Measurements from ENCODE around the gene ATXN7L1. TPM values are rescaled to one million over a fixed set of nuclear protein-coding genes. Genes with fewer than 3 reads are reported as not detected.
A peak's percentile ranks its signal among the peaks of the same experiment; 100 is the strongest.

The ATXN7L1 gene
- total and polyA plus RNA-seq, 2 donors = 7.2 to 7.8 TPM

DNA sequence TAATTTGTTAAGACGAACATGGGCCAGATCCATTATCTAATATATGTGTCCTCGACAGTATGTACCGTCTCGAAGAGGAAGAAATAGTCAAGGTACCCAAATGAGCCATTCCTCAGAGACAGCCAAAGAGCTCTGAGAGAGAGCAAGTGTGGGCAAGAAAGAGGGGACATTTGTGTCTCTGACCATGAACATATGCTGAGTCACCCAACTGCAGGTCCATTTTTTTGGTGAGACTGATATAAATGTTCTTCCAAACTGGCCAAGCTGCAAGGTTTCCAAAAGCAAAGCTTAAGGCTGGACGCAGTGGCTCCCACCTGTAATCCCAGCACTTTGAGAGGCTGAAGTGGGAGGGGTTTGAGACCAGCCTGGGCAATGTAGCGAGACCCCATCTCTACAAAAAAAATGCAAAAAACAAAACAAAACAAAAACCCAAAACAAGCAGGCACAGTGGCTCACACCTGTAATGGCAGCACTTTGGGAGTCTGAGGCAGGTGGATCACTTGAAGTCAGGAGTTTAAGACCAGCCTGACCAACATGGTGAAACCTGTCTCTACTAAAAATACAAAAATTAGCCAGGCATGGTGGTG lies 26.0 kb upstream of the ATXN7L1 start:
- DNase-seq (ENCODE audit: low read depth in 6 of 9, low spot score in 9 of 9) = no peak
- 97% methylated on average over 6 of the region's 6 CpGs for WGBS
- Histone ChIP-seq H3K4me3 (ENCODE audit: low read length in 2 of 2) (no peak overlapping the region), H3K27me3 (ENCODE audit: control insufficient read depth in 2 of 2, insufficient read depth in 1 of 2, low read length in 1 of 2) (peaks cover 0 to 2% of the 10 kb centered on the region in 2 donors), H3K27ac (ENCODE audit: low read depth in 1 of 2, low read length in 1 of 2) (no peak overlapping the region), H3K36me3 (ENCODE audit: control insufficient read depth in 2 of 2, insufficient read depth in 2 of 2, low read length in 1 of 2) (no peaks in the 10 kb centered on the region), H3K9me3 (ENCODE audit: control insufficient read depth in 2 of 2, insufficient read depth in 1 of 2, low read length in 1 of 2) (no peaks in the 10 kb centered on the region), H3K4me1 (ENCODE audit: control insufficient read depth in 2 of 2, insufficient read depth in 2 of 2, low read length in 2 of 2) (no peaks in the 10 kb centered on the region)

DNA sequence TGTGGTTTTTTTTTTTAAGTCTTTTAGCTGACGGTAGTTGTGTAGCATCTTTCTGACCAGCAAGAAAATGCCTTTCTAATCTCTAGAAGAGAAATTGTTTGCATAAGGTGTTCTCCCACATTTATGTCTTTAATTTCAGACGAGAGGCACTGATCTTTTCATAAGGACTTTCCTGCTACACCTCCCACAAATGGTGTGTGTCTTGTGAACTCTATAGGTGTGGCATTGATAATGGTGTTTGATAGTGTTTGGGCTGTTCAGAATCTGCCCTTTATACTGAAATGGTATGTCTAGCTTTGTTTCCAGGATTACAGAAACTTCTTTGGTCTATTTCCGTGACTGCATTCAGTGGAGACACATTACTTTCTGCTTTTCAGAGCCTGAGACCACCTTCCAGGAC lies 21.6 kb upstream of the ATXN7L1 start:
- Histone ChIP-seq H3K36me3 (ENCODE audit: control insufficient read depth in 2 of 2, insufficient read depth in 2 of 2, low read length in 1 of 2) (no peaks in the 10 kb centered on the region), H3K27ac (ENCODE audit: low read depth in 1 of 2, low read length in 1 of 2) (no peak overlapping the region), H3K4me3 (ENCODE audit: low read length in 2 of 2) (no peak overlapping the region), H3K27me3 (ENCODE audit: control insufficient read depth in 2 of 2, insufficient read depth in 1 of 2, low read length in 1 of 2) (no peaks in the 10 kb centered on the region), H3K9me3 (ENCODE audit: control insufficient read depth in 2 of 2, insufficient read depth in 1 of 2, low read length in 1 of 2) (no peaks in the 10 kb centered on the region), H3K4me1 (ENCODE audit: control insufficient read depth in 2 of 2, insufficient read depth in 2 of 2, low read length in 2 of 2) (no peaks in the 10 kb centered on the region)
- no peak for DNase-seq (ENCODE audit: low read depth in 6 of 9, low spot score in 9 of 9)
- 94% methylated on average over 3 of the region's 3 CpGs for whole genome bisulfite sequencing

DNA sequence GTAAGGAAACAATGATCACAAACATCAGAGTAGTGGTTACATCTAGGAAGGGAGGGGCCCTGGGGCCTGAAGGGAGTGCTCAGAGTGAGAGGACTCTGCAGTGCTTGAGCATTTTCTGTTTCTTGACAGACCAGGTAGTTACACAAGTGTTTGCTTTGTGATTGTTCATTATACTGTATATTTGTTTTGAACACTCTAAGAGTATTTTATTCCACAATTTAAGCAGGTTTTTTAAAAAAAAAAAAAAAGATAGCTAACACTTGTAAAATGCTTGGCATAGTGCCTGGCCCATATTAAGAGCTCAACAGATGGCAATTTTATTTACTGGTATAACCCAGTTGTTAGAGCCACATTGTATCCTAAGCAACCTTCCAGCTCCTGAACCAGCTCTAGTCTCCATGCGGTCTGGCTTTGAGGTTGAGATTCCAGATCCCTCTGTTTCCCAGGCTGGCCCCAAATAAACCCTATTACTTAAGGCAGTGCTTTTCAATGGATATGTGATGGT lies 20.1 kb upstream of the ATXN7L1 start:
- 97% methylated on average over 1 of the region's 1 CpG for WGBS
- no peak for DNase-seq (ENCODE audit: low read depth in 6 of 9, low spot score in 9 of 9)
- H3K4me3 ChIP-seq (ENCODE audit: low read length in 2 of 2) = no peak overlapping the region
- H3K9me3 ChIP-seq (ENCODE audit: control insufficient read depth in 2 of 2, insufficient read depth in 1 of 2, low read length in 1 of 2) = no peaks in the 10 kb centered on the region
- H3K36me3 ChIP-seq (ENCODE audit: control insufficient read depth in 2 of 2, insufficient read depth in 2 of 2, low read length in 1 of 2) = no peaks in the 10 kb centered on the region
- no peaks in the 10 kb centered on the region for H3K27me3 ChIP-seq (ENCODE audit: control insufficient read depth in 2 of 2, insufficient read depth in 1 of 2, low read length in 1 of 2)
- H3K27ac ChIP-seq (ENCODE audit: low read depth in 1 of 2, low read length in 1 of 2) = no peak overlapping the region
- H3K4me1 ChIP-seq (ENCODE audit: control insufficient read depth in 2 of 2, insufficient read depth in 2 of 2, low read length in 2 of 2) = no peaks in the 10 kb centered on the region

DNA sequence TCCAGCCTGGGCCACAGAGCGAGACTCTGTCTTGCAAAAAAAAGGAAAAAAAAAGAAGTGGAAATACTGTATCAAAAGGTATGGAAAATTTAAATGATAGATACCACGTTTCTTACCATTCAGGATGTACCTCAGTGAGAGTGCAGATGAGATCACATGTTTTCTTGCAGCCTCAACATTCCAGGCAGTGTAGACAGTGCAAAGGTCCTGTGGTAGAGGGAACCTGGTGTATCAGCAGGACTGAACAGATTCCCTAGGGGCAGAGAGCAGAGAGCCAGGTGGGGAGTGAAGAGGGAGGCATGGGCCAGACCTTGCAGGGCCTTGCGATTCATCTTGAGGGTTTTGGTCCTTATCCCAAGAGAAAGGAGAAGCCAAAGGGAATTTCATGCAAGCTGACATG lies 17.7 kb upstream of the ATXN7L1 start:
- H3K27ac ChIP-seq (ENCODE audit: low read depth in 1 of 2, low read length in 1 of 2) = no peak overlapping the region
- no peak overlapping the region for H3K4me3 ChIP-seq (ENCODE audit: low read length in 2 of 2)
- no peaks in the 10 kb centered on the region for H3K27me3 ChIP-seq (ENCODE audit: control insufficient read depth in 2 of 2, insufficient read depth in 1 of 2, low read length in 1 of 2)
- DNase-seq (ENCODE audit: low read depth in 6 of 9, low spot score in 9 of 9) = no peak
- no peaks in the 10 kb centered on the region for H3K9me3 ChIP-seq (ENCODE audit: control insufficient read depth in 2 of 2, insufficient read depth in 1 of 2, low read length in 1 of 2)
- no peaks in the 10 kb centered on the region for H3K36me3 ChIP-seq (ENCODE audit: control insufficient read depth in 2 of 2, insufficient read depth in 2 of 2, low read length in 1 of 2)
- 94% methylated on average over 3 of the region's 3 CpGs for WGBS
- peaks cover 0 to 4% of the 10 kb centered on the region in 2 donors for H3K4me1 ChIP-seq (ENCODE audit: control insufficient read depth in 2 of 2, insufficient read depth in 2 of 2, low read length in 2 of 2)

- Histone ChIP-seq H3K4me3 (ENCODE audit: low read length in 2 of 2) (no peak overlapping the region), H3K4me1 (ENCODE audit: control insufficient read depth in 2 of 2, insufficient read depth in 2 of 2, low read length in 2 of 2) (peaks cover 0 to 4% of the 10 kb centered on the region in 2 donors), H3K27me3 (ENCODE audit: control insufficient read depth in 2 of 2, insufficient read depth in 1 of 2, low read length in 1 of 2) (no peaks in the 10 kb centered on the region), H3K36me3 (ENCODE audit: control insufficient read depth in 2 of 2, insufficient read depth in 2 of 2, low read length in 1 of 2) (no peaks in the 10 kb centered on the region), H3K27ac (ENCODE audit: low read depth in 1 of 2, low read length in 1 of 2) (no peak overlapping the region), H3K9me3 (ENCODE audit: control insufficient read depth in 2 of 2, insufficient read depth in 1 of 2, low read length in 1 of 2) (no peaks in the 10 kb centered on the region)
- no peak for DNase-seq (ENCODE audit: low read depth in 6 of 9, low spot score in 9 of 9)
- 96% methylated on average over 2 of the region's 2 CpGs for WGBS
Measured at GRCh38 chr7:105892387-105892786, 16.0 kb upstream of the ATXN7L1 start.

- Histone ChIP-seq H3K4me1 (ENCODE audit: control insufficient read depth in 2 of 2, insufficient read depth in 2 of 2, low read length in 2 of 2) (peaks cover 0 to 4% of the 10 kb centered on the region in 2 donors), H3K4me3 (ENCODE audit: low read length in 2 of 2) (no peak overlapping the region), H3K9me3 (ENCODE audit: control insufficient read depth in 2 of 2, insufficient read depth in 1 of 2, low read length in 1 of 2) (no peaks in the 10 kb centered on the region), H3K36me3 (ENCODE audit: control insufficient read depth in 2 of 2, insufficient read depth in 2 of 2, low read length in 1 of 2) (no peaks in the 10 kb centered on the region), H3K27me3 (ENCODE audit: control insufficient read depth in 2 of 2, insufficient read depth in 1 of 2, low read length in 1 of 2) (no peaks in the 10 kb centered on the region), H3K27ac (ENCODE audit: low read depth in 1 of 2, low read length in 1 of 2) (no peak overlapping the region)
- 60% methylated on average over 4 of the region's 4 CpGs for WGBS
- DNase-seq (ENCODE audit: low read depth in 6 of 9, low spot score in 9 of 9) = peak in 3 of 9 donors; percentile 3 to 37 (median 18)
Measured at GRCh38 chr7:105890290-105890997, 14.0 kb upstream of the ATXN7L1 start.

DNA sequence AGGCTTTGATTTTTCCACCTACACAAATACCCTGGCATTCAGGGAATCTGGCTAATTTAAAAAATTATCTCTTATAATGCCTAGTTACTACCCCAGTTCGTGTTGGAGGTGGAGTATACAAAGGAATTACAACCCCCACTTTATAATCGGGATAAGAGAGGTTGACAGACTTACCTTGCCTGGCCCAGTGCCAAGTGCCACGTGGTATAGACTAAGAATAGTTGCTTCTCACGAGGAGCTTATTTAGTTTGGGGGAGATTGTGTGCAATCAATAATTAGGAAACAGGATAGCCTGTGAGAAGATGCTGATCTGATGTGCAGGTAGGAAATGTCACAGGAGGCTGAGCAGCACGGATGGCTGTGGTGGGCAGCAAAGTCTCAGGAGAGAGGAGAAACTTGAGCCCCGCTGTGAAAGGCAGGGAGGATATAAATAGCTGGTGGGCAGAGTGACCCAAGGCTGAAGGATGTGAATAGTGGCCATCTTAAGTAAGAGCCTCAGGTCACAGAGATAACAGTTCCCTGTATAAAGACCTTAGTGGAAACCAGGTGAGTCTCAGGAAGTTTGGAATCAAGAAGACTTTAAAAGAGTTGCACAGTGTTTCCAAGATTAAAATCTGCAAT lies 11.3 kb upstream of the ATXN7L1 start:
- no peak overlapping the region for H3K27ac ChIP-seq (ENCODE audit: low read depth in 1 of 2, low read length in 1 of 2)
- H3K4me3 ChIP-seq (ENCODE audit: low read length in 2 of 2) = no peak overlapping the region
- peaks cover 0 to 7% of the 10 kb centered on the region in 2 donors for H3K4me1 ChIP-seq (ENCODE audit: control insufficient read depth in 2 of 2, insufficient read depth in 2 of 2, low read length in 2 of 2)
- H3K36me3 ChIP-seq (ENCODE audit: control insufficient read depth in 2 of 2, insufficient read depth in 2 of 2, low read length in 1 of 2) = no peaks in the 10 kb centered on the region
- H3K9me3 ChIP-seq (ENCODE audit: control insufficient read depth in 2 of 2, insufficient read depth in 1 of 2, low read length in 1 of 2) = no peaks in the 10 kb centered on the region
- H3K27me3 ChIP-seq (ENCODE audit: control insufficient read depth in 2 of 2, insufficient read depth in 1 of 2, low read length in 1 of 2) = peaks cover 0 to 2% of the 10 kb centered on the region in 2 donors
- no peak for DNase-seq (ENCODE audit: low read depth in 6 of 9, low spot score in 9 of 9)
- 70% methylated on average over 6 of the region's 6 CpGs for WGBS

DNA sequence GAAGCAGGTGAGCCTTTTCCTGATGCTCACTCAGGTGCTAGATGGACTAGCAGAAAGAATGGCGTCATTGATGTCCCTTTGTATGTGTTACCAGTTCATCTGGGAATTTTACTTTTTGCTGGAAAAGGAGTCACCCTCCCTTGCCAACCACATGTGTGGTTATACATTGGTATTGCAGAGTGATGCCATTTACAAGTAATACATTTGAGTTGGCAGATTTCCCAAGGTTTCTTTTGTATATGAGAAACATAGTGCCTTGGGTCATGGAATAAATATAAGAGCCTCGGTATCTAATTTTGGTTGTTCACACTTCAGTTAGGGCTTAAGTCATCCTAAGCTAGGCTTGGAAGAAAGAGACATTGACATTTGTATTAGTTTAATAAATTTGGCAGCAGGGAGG lies 10.4 kb upstream of the ATXN7L1 start:
- Histone ChIP-seq H3K4me1 (ENCODE audit: control insufficient read depth in 2 of 2, insufficient read depth in 2 of 2, low read length in 2 of 2) (peaks cover 0 to 7% of the 10 kb centered on the region in 2 donors), H3K4me3 (ENCODE audit: low read length in 2 of 2) (no peak overlapping the region), H3K9me3 (ENCODE audit: control insufficient read depth in 2 of 2, insufficient read depth in 1 of 2, low read length in 1 of 2) (no peaks in the 10 kb centered on the region), H3K27me3 (ENCODE audit: control insufficient read depth in 2 of 2, insufficient read depth in 1 of 2, low read length in 1 of 2) (peaks cover 0 to 2% of the 10 kb centered on the region in 2 donors), H3K36me3 (ENCODE audit: control insufficient read depth in 2 of 2, insufficient read depth in 2 of 2, low read length in 1 of 2) (no peaks in the 10 kb centered on the region), H3K27ac (ENCODE audit: low read depth in 1 of 2, low read length in 1 of 2) (no peak overlapping the region)
- DNase-seq (ENCODE audit: low read depth in 6 of 9, low spot score in 9 of 9) = no peak
- 97% methylated on average over 2 of the region's 2 CpGs for whole genome bisulfite sequencing
